HUES64 (cell line): ENCODE measurements around the gene FGFR3.

ENCODE experiments used
- H3K27ac ChIP-seq: 2 replicates; pipeline ENCODE4 v1.7.0; 2013; ENCODE audit warnings: low read depth, low read length, inconsistent platforms
- H3K27me3 ChIP-seq: 2 replicates; pipeline ENCODE4 v1.6.1; 2013; ENCODE audit warnings: mild to moderate bottlenecking, low read length; ENCODE audit not compliant: insufficient read depth
- H3K36me3 ChIP-seq: 2 replicates; pipeline ENCODE4 v1.6.1; 2013; ENCODE audit warnings: mild to moderate bottlenecking, low read length; ENCODE audit not compliant: insufficient read depth
- H3K4me1 ChIP-seq: 2 replicates; pipeline ENCODE4 v1.6.1; 2013; ENCODE audit warnings: mild to moderate bottlenecking, low read length, moderate library complexity; ENCODE audit not compliant: insufficient read depth
- H3K4me3 ChIP-seq: 2 replicates; pipeline ENCODE4 v1.5.1; 2013; ENCODE audit warnings: mild to moderate bottlenecking, low read length, moderate library complexity
- H3K9ac ChIP-seq: 2 replicates; pipeline ENCODE4 v1.6.1; 2013; ENCODE audit warnings: mild to moderate bottlenecking, low read depth, low read length
- H3K9me3 ChIP-seq: 2 replicates; pipeline ENCODE4 v1.6.1; 2013; ENCODE audit warnings: low read depth, low read length; ENCODE audit not compliant: insufficient read depth
- WGBS: fragments of 150-250, 120-280 bp; methylation state at CpG from one replicate; pipeline ENCODE4 v1.1.7; 2013; ENCODE audit warnings: missing lambda C conversion rate; 5-methylcytosine and 5-hydroxymethylcytosine counted together

FGFR3 gene

GRCh38 chr4:1771555-1772305, 21.4 kb upstream of the FGFR3 start:
- Histone ChIP-seq H3K4me1 (peaks cover 8% of the 10 kb centered on the region), H3K9me3 (no peaks in the 10 kb centered on the region), H3K9ac (no peak overlapping the region), H3K27ac (no peak overlapping the region), H3K4me3 (no peak overlapping the region), H3K36me3 (no peaks in the 10 kb centered on the region), H3K27me3 (peaks cover 12% of the 10 kb centered on the region; the same call in 1 of the 2 replicates)
- 89% methylated on average over 28 of the region's 28 CpGs for WGBS

- Histone ChIP-seq H3K36me3 (no peaks in the 10 kb centered on the region), H3K27me3 (peaks cover 11% of the 10 kb centered on the region; the same call in 1 of the 2 replicates), H3K9ac (no peak overlapping the region), H3K9me3 (no peaks in the 10 kb centered on the region), H3K4me3 (no peak overlapping the region), H3K27ac (no peak overlapping the region), H3K4me1 (peaks cover 16% of the 10 kb centered on the region)
- WGBS = 88% methylated on average over 30 of the region's 30 CpGs
These were observed 20.1 kb upstream of the FGFR3 start for GRCh38 chr4:1772853-1773538.

- H3K9me3 ChIP-seq = no peaks in the 10 kb centered on the region
- H3K4me3 ChIP-seq = no peak overlapping the region
- peaks cover 14% of the 10 kb centered on the region for H3K4me1 ChIP-seq
- peaks cover 6% of the 10 kb centered on the region; the same call in 1 of the 2 replicates for H3K27me3 ChIP-seq
- no peaks in the 10 kb centered on the region for H3K36me3 ChIP-seq
- 91% methylated on average over 10 of the region's 10 CpGs for WGBS
- no peak overlapping the region for H3K9ac ChIP-seq
- H3K27ac ChIP-seq = no peak overlapping the region
These were observed 19.3 kb upstream of the FGFR3 start for GRCh38 chr4:1773754-1774153.

- H3K4me3 ChIP-seq = no peak overlapping the region
- 83% methylated on average over 23 of the region's 23 CpGs for WGBS
- no peak overlapping the region for H3K9ac ChIP-seq
- H3K9me3 ChIP-seq = no peaks in the 10 kb centered on the region
- H3K4me1 ChIP-seq = peaks cover 17% of the 10 kb centered on the region
- no peaks in the 10 kb centered on the region for H3K36me3 ChIP-seq
- H3K27me3 ChIP-seq = no peaks in the 10 kb centered on the region
- H3K27ac ChIP-seq = no peak overlapping the region
These were observed 17.2 kb upstream of the FGFR3 start for GRCh38 chr4:1775731-1776500.

GRCh38 chr4:1776521-1777161, 16.5 kb upstream of the FGFR3 start:
- Histone ChIP-seq H3K27ac (no peak overlapping the region), H3K4me1 (peaks cover 17% of the 10 kb centered on the region), H3K27me3 (no peaks in the 10 kb centered on the region), H3K9me3 (no peaks in the 10 kb centered on the region), H3K9ac (no peak overlapping the region), H3K4me3 (no peak overlapping the region), H3K36me3 (no peaks in the 10 kb centered on the region)
- 94% methylated on average over 24 of the region's 24 CpGs for WGBS

- no peaks in the 10 kb centered on the region for H3K36me3 ChIP-seq
- H3K4me3 ChIP-seq = no peak overlapping the region
- H3K9ac ChIP-seq = 0 out of 2 replicates have a peak overlapping the region, but pooled peaks have one; percentile 28
- no peaks in the 10 kb centered on the region for H3K9me3 ChIP-seq
- peak overlapping the region; percentile 81 for H3K27ac ChIP-seq
- H3K4me1 ChIP-seq = peaks cover 17% of the 10 kb centered on the region
- 13% methylated on average over 27 of the region's 27 CpGs for WGBS
- no peaks in the 10 kb centered on the region for H3K27me3 ChIP-seq
These were observed 15.1 kb upstream of the FGFR3 start for GRCh38 chr4:1777822-1778641.

- no peaks in the 10 kb centered on the region for H3K27me3 ChIP-seq
- 90% methylated on average over 18 of the region's 18 CpGs for WGBS
- no peak overlapping the region for H3K4me3 ChIP-seq
- peaks cover 17% of the 10 kb centered on the region for H3K4me1 ChIP-seq
- peak overlapping the region; percentile 65; the same call in 1 of the 2 replicates for H3K27ac ChIP-seq
- no peaks in the 10 kb centered on the region for H3K9me3 ChIP-seq
- H3K36me3 ChIP-seq = no peaks in the 10 kb centered on the region
- H3K9ac ChIP-seq = 0 out of 2 replicates have a peak overlapping the region, but pooled peaks have one; percentile 28
These were observed 14.3 kb upstream of the FGFR3 start for GRCh38 chr4:1778642-1779392.

GRCh38 chr4:1779588-1780382, 13.3 kb upstream of the FGFR3 start:
- Histone ChIP-seq H3K9me3 (no peaks in the 10 kb centered on the region), H3K4me3 (no peak overlapping the region), H3K27ac (no peak overlapping the region), H3K9ac (no peak overlapping the region), H3K27me3 (no peaks in the 10 kb centered on the region), H3K36me3 (no peaks in the 10 kb centered on the region), H3K4me1 (peaks cover 17% of the 10 kb centered on the region)
- WGBS = 82% methylated on average over 18 of the region's 18 CpGs

- H3K36me3 ChIP-seq = no peaks in the 10 kb centered on the region
- H3K27ac ChIP-seq = no peak overlapping the region
- H3K4me3 ChIP-seq = no peak overlapping the region
- no peak overlapping the region for H3K9ac ChIP-seq
- WGBS = 91% methylated on average over 14 of the region's 14 CpGs
- no peaks in the 10 kb centered on the region for H3K9me3 ChIP-seq
- H3K27me3 ChIP-seq = no peaks in the 10 kb centered on the region
- peaks cover 17% of the 10 kb centered on the region for H3K4me1 ChIP-seq
These were observed 12.7 kb upstream of the FGFR3 start for GRCh38 chr4:1780435-1780834.
